ENCODE data around the gene KRTAP12-3. TPM values are rescaled to one million over a fixed set of nuclear protein-coding genes. Genes with fewer than 3 reads are reported as not detected.
"Not testable (repeated sequence)": the region's sequence is repeated elsewhere in the genome, so short reads cannot be mapped to it uniquely, and the experiment has no call there.

KRTAP12-3 gene, protein sequence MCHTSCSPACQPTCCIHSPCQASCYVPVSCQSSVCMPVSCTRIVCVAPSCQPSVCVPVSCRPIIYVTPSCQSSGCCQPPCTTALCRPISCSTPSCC
- total RNA-seq: not detected in 2 replicates

DNA sequence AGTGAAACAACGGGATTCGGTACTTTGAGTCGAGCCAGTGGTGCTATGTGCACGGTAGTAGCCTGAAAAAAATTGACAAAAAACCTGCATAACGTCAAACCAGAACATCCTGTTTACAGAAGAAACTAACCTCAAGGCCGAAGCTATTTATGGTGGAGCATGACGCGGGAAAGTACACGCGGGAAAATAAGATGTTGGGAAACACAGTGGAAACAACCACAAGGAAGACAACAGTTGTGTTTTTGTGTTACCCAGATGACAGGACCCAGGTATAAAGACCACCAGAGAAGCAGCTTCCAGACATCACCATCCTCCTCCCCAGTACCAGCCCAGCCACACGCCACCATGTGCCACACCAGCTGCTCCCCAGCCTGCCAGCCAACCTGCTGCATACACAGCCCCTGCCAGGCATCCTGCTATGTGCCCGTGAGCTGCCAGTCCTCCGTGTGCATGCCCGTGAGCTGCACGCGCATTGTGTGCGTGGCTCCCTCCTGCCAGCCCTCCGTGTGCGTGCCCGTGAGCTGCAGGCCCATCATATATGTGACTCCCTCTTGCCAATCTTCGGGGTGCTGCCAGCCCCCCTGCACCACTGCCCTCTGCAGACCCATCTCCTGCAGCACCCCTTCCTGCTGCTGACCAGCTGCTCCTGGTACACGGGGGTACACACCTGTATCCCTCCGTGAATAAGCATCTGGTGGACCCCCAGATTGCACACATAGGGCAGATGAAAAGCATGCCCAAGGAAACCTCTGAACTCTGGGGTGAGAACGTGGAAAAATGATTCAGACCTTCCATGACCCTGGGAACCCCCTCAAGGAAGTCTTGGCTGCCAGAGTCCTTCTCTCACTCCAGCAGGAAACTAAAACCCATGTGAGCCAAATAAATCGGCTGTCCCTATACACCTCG lies at the start of gene KRTAP12-3:
KRTAP12-3 (plus strand) TSS at position 298 of the 906 bp plus-strand sequence; CDS start at position 346, 48 bp downstream.
- no peak for DNase-seq (ENCODE audit: low read depth)

DNA sequence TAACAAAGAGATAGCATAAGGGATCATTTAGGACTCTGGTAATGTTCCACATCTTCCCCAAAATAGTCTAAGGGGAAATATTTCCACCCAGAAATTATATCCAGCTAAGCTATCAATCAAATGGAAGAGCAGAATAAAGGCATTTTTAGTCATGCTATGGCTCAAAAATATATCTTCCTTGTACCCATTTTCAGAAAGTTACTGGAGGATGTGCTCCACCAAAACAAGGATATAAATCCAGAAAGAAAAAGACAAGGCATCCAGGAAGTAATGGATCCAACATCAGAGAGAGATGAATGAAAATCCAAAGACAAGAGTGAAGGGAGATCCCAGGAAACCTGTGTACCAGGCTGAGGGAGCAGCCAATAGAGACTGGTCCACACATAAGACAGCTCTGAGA lies 48.5 kb upstream of the KRTAP12-3 start:
- DNase-seq (ENCODE audit: low read depth): no peak

DNA sequence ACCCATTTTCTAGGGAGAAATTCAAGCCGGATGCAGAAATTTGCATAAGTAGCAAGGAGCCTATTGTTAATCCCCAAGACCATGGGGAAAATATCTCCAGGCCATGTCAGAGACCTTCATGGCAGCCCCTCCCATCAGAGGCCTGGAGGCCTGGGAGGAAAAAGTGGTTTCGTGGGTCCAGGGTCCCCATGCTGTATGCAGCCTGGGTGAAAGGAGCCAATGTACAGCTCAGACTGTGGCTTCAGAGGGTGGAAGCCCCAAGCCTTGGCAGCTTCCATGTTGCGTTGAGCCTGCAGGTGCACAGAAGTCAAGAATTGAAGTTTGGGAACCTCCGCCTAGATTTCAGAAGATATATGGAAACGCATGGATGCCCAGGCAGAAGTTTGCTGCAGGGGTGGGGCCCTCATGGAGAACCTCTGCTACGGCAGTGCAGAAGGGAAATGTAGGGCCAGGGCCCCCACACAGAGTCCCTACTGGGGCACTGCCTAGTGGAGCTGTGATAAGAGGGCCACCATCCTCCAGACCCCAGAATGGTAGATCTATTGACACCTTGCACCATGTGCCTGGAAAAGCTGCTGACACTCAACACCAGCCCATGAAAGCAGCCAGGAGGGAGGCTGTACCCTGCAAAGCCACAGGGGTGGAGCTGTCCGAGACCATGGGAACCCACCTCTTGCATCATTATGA lies 47.4 kb upstream of the KRTAP12-3 start:
- DNase-seq (ENCODE audit: low read depth): not testable (repeated sequence)

DNA sequence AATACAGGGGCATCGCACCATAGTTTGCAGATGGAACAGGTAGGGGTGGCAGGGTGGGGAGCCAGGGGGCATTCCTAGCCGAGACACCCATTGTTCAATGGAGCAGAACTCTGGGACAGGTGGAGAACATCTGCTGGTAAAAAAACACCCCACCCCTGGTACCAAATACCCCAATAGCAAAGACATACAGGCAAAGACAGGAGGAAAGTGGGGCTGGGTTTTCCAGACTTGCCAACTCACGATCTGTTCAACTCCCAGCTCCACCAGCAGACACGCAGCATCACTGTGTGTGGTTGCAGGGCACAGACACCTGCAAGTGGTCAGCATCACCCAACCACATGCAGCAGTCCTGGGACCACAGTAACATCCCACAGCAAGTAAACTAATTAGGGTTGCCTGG lies 46.2 kb upstream of the KRTAP12-3 start:
- DNase-seq (ENCODE audit: low read depth): no peak

GRCh38 chr21:44612029-44612486 lies 45.7 kb upstream of the KRTAP12-3 start, which contains the start of gene KRTAP10-8:
KRTAP10-8 (plus strand) TSS chr21:44612079; CDS start chr21:44612101, 22 bp downstream.
- no peak for DNase-seq (ENCODE audit: low read depth)

- DNase-seq (ENCODE audit: low read depth): no peak
Measured at GRCh38 chr21:44612669-44613229, 45.0 kb upstream of the KRTAP12-3 start.

GRCh38 chr21:44613386-44614155 lies 44.2 kb upstream of the KRTAP12-3 start:
- DNase-seq (ENCODE audit: low read depth): no peak

- no peak for DNase-seq (ENCODE audit: low read depth)
Measured at GRCh38 chr21:44614161-44614631, 43.5 kb upstream of the KRTAP12-3 start.

DNA sequence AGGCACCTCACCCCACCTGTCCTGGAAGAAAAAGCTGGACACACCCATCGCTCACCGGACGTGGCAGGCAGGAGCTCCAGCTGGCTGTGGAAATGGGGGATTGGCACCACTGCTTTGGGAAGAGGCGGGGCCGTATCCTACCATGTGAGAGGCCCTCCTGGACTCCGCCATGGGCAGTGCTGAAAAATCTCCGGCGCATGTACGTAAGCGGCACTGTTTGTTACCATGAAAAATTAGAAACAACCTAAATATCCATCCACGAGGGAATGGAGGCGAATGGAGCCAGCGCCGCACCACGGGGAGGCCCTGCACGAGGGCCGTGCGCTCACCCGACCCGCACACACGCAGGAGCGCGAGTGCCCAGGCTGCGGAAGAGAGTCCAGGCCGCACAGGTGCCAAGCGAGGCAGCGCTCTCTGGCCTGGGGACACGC lies 42.8 kb upstream of the KRTAP12-3 start:
- DNase-seq (ENCODE audit: low read depth): no peak

DNA sequence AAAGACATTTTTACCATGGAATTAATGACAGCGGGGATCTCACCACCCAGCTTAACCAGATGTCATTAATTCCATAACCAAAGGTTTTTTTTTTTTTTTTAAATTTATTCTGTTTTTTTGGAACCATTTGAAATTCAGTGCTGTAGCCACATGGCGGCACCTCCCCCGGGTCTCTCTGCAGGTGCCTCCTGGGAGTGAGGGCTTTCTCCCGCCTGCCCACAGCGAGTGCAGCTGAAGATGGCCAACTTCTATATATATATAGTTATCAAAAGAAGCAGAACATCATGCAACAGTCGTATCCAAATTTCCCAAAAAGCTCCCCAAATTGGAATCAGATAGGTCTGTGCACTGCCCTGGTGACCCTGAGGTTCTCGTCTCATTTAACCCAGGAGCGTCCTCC lies 42.3 kb upstream of the KRTAP12-3 start:
- no peak for DNase-seq (ENCODE audit: low read depth)

GRCh38 chr21:44615911-44616590 lies 41.7 kb upstream of the KRTAP12-3 start:
- no peak for DNase-seq (ENCODE audit: low read depth)

GRCh38 chr21:44616591-44616926 lies 41.2 kb upstream of the KRTAP12-3 start:
- DNase-seq (ENCODE audit: low read depth): no peak

DNA sequence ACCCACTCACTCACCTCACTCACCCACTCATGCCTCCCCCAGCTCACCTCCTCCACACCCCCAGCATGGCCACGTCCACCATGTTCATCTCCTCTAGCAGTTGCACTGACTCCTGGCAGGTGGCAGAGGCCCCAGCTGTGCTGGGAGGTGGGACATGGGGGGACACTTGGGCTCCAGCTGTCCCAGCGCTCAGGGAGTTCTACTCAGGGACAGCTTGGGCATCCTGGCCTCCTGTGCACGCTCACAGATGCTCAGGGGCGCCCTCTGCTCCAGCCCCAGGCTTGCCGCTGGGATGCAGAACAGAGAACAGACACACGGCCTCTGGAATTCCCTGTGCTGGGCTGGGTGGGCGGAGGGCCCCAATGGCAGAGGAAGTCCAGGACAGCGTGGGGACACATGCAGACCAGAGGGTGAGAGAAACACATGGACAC lies 40.6 kb upstream of the KRTAP12-3 start:
- no peak for DNase-seq (ENCODE audit: low read depth)

DNA sequence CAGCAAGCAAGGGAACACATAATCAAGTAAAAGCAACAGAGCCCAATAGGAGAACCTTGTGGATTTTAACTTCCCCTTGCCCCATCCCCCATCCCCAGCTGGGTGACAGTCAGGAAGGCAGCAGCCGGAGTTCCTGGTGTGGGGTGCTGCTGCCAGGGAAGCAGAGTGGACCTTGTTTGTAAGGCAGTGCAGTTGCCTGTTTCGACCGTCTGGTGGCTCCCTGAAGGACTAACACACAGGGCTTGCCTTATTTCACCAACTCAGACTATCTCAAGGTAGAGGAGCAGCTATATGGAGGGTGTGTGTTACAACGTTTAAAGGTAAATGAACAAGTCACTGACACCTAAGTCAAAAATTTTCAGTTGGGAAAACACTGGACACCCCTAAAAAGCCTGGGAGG lies 39.2 kb upstream of the KRTAP12-3 start:
- no peak for DNase-seq (ENCODE audit: low read depth)

GRCh38 chr21:44618909-44619308 lies 38.8 kb upstream of the KRTAP12-3 start:
- DNase-seq (ENCODE audit: low read depth): no peak

- no peak for DNase-seq (ENCODE audit: low read depth)
Measured at GRCh38 chr21:44619886-44620285, 37.8 kb upstream of the KRTAP12-3 start.

GRCh38 chr21:44623575-44623974 lies 34.2 kb upstream of the KRTAP12-3 start:
- peak; percentile 0 for DNase-seq (ENCODE audit: low read depth)

- DNase-seq (ENCODE audit: low read depth): no peak
Measured at GRCh38 chr21:44625756-44626155, 32.0 kb upstream of the KRTAP12-3 start.

GRCh38 chr21:44626262-44626661 lies 31.5 kb upstream of the KRTAP12-3 start:
- no peak for DNase-seq (ENCODE audit: low read depth)

GRCh38 chr21:44626673-44627143 lies 31.0 kb upstream of the KRTAP12-3 start, which contains the start of gene KRTAP10-9:
KRTAP10-9 (plus strand) TSS chr21:44627093; CDS start chr21:44627172, 79 bp downstream.
- DNase-seq (ENCODE audit: low read depth): no peak

All from renal cortical epithelial cell (primary cell).